NCI-H1417 treated with DMSO at 0.1 percent for 48 hours (cell line): Measurements from ENCODE around the gene TSPAN4.

Source experiments
- DNase-seq: peaks from one replicate; lab custom pipeline; 2025; lab: John Stamatoyannopoulos, UW

Gene TSPAN4, protein sequence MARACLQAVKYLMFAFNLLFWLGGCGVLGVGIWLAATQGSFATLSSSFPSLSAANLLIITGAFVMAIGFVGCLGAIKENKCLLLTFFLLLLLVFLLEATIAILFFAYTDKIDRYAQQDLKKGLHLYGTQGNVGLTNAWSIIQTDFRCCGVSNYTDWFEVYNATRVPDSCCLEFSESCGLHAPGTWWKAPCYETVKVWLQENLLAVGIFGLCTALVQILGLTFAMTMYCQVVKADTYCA

DNA sequence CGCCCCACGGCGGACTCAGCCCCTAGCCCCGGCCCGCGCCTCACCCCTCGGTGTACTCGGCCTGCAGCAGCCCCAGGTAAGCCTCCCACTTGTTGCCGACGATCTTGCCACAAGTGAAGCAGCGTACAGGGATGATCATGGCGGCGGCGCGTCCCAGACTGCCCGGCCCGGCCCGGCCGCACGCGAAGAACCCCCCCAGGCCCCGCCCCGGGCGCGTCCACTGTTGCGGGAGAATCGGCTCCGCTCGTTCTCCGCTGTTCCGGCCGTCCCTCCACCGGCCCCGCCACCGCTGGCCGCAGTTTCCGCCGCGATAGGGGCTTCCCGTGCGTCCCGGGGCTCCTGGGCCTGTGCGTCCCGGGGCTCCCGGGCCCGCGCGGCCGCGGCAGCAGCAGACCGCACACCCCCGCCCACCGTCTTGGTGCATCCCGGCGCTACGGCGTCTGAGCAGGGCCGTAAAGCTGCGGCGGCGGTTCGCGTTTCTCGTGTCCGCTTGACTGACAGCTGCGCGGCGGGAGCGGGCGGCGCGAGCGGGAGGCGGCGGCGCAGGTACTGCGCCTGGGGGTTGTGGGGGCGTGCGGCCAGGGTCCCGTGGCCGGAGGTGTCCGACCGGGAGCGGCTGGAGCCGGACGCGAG, at the start of gene TSPAN4, which contains the start of gene POLR2L:
TSS of gene TSPAN4 (plus strand) at position 483 of the 633 bp plus-strand sequence. CDS start 7,453 bp downstream, outside the sequence.
TSS of gene POLR2L (minus strand) at position 160 of the 633 bp plus-strand sequence. CDS start at position 139, 21 bp downstream.
- no peak for DNase-seq

DNA sequence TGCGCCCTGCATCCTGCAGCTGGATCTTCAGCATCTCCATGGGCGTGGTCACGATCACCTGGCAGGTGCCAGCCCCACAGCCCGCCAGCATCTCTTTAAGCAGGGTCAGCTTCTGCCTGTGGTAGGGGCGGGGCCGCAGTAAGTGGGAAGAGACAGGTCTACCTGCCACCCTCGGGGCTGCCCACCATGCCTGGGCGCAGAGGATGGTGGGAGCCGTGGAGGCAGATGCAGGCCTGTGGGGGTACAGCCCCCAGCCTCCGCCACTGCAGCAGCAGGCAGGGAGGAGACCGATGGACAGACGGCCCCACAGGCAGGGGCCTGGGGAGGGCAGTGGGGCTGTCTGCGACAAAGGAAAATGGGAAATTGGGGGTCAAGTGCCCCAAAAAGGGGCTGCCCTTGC, 49.8 kb upstream of the TSPAN4 start:
- DNase-seq = no peak

DNA sequence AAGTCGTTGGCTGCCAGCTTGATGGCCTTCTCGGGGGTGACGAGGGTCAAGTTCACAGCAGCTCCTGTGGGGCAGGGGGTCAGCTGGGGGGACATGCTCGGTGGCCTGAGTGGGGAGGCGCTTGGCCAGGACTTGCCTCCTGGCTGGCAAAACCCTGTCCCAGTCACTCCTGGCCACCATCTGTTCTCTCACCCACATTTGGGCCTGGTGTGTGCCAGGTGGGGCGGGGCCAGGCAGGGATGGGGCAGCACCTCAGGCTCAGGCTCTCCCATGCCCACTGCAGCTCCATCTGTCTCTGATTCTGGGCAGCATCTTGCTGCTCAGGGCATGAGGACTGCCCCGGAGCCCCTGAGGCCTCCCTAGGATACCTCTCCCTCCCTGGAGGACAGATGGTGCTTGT, 49.1 kb upstream of the TSPAN4 start:
- no peak for DNase-seq

DNA sequence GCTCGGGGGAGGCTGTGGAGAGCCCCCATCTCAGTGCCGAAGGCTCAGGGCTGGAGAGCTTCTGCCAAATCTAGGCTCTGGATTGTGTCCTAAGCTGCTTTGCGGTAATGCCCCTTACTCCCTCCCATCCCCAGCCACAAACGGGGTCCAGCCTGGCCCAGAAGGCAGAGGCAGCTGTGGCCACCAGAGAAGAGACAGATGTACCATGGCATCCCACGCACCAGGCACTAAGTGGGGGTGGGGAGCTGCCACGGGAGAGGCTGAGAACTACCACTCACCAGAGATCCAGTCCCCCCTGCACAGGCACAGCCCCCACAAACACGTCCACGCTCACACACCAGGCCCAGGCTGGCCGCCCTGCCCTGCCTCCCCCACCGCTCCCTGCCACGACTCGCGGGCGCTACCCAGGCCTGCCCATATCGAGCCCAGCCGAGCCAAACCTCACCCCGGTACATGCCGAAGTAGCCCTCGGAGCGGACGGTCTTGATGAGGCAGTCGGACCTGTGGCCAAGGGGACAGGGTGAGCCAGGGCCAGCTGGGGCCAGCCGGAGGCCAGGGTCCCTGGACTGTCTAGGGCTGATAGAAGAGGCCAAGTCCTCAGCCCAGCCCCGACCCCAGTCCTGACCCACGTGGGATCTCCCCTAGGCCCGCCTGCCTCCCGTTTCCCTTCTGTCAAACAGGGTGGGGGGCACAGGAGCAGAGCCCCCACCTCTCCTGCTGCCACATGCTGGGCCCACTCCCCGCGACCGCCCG, 48.5 kb upstream of the TSPAN4 start:
- DNase-seq = no peak

DNA sequence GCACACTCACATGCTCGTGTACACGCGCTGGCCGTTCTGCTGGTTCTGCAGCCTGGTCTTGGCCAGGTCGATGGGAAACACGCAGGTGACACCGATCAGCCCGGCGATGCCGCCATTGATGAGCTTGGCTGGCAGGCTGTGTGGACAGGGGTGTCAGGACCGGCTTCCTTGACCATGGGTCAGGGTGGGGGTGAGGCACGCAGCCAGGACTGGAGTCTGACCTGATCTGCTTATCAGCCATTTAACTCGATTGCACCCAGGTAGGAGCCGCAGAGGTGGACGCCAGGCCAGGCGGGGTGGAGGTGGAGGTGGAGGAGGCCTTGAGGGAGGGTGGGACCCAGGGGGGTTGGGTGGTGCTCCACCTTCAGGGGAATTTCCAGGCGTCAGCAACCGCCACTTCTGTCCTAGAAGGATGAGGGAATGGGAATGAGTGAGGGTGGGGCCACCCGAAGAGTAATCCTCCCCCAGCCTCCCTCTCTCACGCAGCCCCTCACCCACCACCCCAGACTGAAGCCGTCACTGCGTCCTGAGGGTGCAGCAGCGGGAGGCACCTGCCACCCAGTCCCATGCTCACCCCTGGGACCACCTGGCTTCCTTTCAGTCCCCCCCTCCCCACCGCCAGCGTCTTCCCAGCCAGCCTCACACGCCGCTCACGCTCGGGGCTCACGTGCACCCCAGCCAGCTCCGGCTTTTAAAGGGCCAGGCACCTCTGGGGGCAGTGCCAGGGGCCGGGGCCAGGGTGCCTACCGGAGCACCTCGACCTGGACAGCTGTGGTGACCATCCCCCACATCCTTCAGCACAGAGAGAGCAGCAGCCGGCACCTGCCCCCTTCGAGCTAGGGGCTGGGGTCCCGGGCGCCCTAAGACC, 47.7 kb upstream of the TSPAN4 start:
- DNase-seq = no peak

DNA sequence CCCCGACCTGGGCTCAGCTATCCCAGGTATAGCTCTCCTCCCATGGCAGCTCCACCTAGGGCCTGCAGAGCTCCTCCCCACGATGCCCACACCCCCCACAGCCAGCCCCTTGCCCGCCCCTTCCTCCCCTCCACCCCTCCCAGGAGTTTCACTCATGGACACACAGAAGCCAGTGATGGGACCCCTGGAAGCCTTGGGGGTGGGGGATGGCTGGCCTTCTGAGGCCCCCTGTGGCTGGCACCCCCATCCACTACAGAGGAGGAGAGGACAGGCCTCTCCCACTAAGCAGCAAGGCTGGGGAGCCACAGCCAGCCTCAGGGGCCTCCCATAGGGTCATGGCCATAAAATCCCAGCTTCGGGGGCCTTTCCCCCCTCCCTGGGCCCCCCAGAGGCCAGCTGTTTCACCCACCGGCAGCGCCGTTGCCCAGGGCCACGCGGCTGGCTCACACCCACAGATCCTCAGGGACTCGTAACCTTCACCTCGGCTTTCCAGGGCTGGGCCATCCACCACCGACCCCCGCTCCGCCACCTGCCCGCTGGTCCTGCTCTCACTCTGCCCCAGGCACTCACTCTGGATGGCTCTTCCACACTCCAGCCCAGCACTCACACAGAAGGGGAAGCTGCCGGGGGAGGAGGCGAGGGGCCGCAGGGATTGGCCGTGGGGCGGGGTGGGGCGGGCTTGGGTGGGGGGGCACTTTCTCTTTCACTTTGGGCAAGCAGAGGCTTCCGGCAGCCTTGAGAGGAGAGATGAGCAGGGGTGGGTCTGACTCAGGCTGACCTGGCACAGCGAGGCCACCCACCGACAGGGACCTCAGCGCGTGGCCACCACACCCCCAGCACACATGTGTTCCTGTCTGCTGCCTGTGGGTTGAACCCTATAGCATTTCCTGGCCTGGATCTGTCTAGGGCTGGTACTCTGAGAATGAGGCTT, 46.8 kb upstream of the TSPAN4 start:
- DNase-seq = no peak

DNA sequence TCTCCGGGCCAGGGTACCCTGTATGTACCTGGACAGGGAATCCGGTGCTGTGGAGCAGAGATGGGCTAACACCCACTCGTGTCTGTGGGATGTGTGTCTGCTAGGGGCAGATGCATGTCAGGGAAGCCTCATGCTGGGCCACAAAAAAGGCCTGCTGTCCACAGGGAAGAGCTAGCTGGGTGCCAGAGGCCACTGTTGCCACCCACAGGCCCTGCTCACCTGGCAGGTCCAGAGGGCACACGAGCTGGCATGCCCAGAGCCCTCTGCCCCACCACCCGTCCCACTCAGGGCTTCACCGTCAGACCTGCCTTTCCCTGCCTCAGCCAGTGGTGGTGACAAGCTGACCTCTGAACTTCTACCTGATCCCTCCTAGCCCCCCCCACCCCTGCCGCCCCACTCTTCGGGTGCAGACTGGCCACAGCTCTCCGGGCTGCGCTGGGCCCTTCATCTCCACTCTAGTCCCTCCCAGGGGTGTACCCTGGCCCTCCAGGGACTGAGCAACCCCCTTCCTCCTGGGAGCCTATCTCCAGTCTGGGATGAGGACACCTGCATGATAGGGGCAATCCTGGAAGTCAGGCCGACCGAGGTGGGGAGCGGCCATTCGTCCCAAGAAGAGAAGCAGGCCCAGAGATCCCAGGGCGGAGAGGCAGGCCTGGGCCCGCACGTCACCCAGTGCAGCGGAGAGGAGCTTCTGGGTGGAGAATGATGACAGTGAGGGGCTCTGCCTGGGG, 45.9 kb upstream of the TSPAN4 start:
- no peak for DNase-seq

DNA sequence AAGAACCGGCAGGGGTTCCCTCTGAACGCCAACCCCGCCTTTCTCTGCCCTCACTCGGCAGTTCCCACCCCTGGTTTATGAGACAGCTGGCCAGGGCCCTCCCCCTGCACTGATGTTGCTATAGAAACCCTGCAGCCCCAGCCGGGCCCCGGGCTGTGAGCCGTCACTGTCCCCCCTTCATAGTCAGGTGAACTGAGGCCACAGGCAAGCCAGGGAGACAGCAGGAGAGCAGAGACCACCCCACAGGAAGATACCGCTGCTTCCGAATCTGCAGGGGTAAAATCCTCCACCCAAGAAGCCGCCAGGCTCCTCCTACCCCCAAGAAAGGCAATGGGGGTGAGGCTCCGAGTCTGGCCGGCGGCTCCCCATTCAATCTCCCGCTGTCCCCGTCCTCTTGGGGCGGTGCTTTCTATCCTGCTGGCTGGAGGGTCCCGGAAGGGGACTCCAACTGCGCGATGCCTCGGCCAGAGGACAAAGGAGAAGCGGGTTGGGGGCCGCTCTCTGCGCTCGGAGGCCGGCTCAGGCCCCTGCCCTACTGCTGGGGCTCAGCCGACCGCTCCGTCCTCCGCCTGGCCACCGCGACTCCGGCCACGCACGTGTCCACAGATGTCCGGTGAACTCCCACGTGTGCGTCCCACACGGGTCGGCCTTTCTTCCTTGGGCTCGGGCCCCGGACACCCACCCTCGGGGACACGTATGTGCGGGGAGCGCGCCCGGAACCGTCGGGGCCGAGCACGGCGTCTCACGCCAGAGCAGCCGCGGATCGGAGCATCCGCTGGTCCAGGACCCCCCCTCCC, 45.2 kb upstream of the TSPAN4 start:
- no peak for DNase-seq

DNA sequence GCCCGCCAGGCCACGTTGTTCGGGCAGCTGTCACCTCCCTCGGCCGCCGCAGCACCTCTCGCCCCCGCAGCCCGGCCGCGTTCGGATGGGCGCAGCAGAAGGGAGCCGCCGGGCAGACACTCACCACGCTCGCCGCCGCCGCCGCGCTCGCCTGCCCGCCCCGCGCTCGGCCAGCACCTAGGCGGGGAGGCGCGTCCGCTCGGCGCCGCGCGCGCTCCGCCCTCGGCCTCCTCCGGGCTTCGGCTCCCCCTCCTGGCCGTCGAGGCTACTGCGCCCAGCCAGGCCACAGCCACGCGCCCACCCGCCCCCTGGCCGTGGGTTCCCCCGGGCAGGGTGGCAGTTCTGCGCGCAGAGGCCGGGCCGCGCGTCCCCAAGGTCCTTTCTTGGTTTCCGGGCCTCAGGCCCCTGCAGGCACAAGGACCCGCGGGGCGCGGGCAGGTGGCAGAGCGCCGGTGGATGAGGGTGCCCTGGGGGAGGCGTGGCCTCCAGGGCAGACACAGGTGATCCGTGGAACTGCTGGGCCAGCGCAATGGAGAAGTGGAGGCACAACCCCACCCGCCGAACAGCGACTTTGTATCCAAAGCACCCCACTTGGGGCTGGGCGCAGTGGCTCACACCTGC, 44.4 kb upstream of the TSPAN4 start, which contains the start of gene SLC25A22:
TSS of gene SLC25A22 (minus strand) at position 189 of the 621 bp plus-strand sequence. CDS start 3,275 bp downstream, outside the sequence.
- DNase-seq = no peak

DNA sequence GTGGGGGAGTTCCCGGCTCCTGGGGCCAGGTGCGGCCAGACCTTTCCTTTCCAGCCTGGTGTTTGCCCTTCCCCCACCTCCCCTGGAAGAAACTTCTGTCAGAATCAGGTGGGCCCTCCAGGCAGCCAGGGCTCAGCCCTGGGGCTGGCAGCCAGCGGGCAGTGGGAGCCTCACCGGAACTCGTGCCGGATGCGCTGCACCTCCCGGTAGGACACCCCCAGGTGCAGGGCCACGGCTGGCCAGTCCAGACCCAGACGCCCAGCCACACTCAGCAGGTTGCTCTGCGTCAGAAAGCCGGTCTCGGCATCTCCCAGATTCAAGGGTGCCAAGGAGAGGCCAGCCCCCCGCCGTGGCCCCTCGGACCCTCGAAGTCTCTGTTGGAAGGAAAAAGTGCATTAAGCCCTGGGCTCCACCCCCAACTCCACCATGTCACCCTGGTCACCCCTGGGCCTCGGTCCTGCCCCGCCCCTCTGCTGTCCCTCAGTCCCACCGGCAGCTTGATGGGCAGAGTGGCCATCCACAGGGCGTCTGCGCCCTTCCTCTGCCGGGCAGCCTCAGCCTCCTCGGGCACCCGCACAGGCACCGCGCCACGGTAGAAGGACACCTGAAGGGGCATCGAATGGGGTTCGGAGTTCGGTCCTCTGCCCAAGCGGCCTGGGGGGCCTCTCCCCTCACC, 42.9 kb upstream of the TSPAN4 start:
- no peak for DNase-seq

DNA sequence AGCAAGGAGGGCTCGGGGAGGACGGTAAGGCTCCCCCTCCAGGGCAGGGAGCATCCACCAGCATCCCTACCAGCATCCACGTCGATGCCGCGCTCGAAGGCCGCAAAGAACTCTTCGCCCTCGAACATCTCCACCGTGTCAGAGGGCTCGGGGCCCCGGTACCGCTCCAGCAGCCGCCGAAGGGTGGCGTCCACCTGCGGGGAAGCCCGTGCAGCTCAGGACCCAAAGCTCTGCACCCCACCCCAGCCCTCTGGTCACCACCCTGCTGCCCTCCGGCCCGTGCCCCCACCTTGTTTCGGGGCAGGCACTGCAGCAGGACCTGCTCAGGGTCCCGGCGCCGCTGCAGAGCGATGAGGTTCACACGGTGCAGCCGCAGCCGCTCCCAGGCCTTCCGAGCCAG, 42.2 kb upstream of the TSPAN4 start:
- DNase-seq = no peak

DNA sequence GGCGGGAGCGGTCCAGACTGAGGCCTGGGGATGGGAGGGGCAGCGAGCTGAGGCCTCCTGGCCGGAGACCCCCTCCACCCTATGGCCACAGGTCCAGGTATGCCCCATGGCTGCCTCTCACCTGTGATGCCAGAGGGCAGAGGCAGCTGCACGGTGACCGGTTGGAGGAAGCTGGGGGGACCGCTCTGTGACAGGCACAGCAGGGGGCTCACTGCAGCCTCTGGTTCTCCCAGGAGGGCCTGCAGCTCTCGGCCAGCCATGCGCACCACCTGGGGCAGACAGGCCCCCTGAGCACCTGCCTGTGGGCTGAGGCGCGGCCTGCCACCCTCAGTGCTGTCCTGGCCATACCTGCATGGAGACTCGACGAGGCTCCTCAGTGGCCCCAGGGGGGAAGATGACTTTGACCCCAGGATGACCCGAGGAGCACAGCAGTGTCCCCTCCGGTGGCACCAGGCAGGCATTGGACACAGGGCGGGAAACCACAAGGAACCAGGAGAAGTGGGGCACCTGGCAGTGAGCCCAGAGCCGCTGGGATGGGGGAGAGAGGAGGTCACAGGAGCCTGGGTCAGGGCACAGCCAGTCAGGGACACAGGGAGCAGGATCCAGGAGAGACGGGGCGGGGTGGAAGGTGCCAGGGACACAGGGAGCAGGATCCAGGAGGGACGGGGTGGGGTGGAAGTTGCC, 41.4 kb upstream of the TSPAN4 start:
- DNase-seq = no peak

DNA sequence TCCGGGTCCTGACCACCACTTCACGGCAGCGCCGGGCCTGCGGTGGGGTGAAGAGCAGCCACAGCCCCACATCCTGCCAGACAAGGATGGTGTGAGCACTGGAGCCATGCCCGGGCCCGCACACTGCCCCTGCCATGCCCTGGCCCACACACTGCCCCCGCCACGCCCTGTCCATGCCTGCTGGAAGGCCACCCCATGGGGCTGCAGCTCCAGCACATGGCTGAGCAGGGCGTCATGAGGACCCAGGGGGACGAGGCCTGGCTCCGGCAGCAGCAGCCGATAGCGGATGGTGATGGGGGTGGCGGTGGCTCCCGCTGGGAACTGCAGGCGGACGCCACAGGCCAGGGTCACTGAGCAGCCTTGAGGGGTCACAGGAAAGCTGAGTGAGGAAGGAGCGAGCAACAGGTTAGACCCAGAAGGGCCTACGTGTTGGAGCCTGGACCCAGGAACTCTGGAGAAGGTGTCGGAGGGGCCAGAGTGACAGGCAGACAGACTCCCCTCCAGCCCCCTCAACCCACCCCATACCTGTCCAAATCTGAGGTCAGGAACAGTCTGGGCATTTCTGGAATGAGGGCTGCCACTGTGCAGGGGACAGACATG, 40.5 kb upstream of the TSPAN4 start:
- no peak for DNase-seq

DNA sequence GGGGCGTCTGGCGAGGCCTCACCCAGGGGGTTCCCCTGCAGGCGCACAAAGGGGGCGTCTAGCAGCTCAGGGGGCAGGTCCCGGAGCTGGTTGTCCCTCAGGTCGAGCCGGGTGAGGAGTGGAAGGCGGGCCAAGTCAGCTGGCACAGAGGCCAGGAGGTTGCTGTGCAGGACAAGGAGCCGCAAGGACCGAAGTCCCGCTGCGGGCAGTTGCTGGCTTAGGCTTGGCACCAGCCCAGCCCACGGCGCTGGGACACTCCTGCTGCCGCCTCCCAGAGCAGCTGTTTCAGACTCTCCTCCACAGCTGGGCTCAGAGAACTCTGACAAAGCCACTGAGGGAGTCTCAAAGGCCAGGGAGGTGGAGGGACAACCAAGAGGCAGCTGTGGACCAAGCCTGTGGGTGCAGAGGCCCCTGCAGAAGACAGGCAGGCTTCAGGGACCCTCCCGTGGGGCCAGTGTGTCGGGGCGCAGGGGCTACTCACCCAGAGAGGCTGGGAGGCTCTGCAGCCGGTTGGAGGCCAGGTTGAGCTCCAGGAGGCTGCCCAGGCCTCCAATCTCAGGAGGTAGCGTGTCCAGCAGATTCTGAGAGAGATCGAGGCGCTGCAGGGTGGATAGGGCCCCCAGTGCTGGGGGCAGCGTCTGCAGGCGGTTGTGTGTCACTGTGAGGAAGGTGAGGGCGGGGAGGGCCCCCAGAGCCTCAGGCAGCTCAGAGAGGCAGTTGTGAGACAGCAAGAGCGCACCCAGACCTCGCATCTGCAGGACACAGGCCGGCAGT, 39.8 kb upstream of the TSPAN4 start:
- no peak for DNase-seq

DNA sequence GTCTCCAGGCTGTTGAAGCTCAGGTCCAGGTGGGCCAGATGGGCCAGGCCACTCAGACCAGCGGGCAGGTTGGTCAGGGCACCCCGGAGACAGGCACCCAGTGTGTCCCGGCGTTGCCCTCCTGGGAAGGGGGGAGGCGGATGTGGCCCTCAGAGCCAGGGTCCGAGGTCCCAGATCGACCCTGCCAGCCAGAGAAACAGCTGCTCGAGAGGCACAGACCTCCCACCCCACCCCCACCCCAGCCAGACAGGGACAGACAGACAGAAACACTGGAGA, 39.2 kb upstream of the TSPAN4 start:
- no peak for DNase-seq

DNA sequence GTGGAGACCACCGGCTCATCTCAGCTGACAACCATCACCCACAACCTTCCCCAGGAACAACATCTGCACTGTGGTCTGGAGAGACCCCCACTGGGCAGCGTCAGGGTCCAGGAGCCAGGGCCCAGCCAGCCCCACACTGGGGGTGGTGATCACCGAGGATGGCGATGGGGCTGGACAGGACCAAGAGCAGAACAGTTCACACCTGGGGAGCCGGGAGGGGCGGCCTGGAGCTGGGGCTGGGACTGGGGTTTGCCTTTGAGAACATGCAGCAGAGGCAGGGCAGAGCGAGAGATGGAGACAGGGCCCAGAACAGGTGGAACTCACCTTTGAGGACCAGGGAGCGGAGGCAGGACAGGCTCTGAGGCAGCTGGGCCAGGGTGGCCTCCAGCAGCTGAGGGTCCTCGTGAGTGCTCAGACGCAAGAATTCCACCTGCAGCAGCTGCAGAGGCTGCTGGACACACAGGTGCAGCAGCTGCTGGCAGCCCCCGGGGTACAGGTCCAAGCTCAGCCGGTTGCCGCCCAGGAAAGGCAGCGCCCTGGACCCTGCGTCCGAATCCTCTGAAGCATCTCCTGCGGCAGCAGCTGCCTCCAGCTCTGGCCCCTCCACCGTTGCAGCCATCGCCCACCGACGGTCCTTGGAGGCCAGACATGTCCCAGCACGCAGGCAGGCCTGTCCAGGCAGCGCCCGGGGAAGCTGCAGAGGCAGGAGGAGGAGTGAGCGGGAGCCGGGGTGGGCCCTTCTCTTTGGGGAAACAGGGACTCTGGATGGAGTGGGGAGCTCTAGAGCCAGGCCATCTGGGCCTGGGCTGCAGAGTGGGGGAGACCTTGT, 38.7 kb upstream of the TSPAN4 start:
- DNase-seq = no peak
